ENCODE measurements around the gene TCAP.

Gene TCAP

DNA sequence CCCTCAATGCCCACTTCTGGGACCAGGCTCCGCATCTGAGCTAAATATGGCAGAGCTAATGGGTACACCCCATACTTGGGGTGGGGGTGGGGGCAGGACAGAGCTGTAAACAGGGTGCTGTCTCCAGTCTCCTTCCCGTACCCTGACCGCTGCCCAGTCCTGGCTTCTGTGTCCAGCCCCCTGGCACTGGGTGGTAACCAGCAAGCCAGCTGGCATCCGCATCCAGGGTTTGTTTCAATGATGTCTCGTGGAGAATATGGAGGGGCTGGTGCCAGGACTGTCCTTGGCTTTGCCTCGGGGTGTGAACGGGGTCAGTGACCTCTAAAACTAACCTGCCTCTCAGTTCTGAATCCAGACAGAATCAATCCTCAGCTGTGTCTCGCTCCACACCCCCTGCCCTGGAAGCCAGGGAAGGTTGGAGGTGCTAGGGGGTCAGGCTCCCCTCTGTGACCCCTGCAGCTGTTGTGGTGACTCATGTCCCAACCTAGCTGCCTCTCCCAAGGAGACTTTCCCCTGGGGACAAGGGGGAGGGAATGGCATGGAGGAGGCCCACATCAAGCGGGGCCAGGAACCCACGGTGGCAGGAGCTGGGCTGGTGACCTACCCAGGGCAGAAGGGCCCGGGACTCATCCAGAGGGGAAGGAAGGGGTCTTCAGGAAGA, 1.6 kb downstream of the TCAP start:
- no peak for DNase-seq (ENCODE audit: low read depth in 2 of 2)

GRCh38 chr17:39667262-39667944, 2.3 kb downstream of the TCAP start:
- no peak for DNase-seq (ENCODE audit: low read depth in 2 of 2)

GRCh38 chr17:39667945-39668924, 3.1 kb downstream of the TCAP start, which contains the start of gene PNMT:
Gene PNMT (plus strand): TSS chr17:39668453. CDS start chr17:39668476, 23 bp downstream.
- DNase-seq (ENCODE audit: low read depth in 2 of 2): peak; percentile 64 to 70

- no peak for DNase-seq (ENCODE audit: low read depth in 2 of 2)
These were observed 5.0 kb downstream of the TCAP start for GRCh38 chr17:39669897-39670735.

DNA sequence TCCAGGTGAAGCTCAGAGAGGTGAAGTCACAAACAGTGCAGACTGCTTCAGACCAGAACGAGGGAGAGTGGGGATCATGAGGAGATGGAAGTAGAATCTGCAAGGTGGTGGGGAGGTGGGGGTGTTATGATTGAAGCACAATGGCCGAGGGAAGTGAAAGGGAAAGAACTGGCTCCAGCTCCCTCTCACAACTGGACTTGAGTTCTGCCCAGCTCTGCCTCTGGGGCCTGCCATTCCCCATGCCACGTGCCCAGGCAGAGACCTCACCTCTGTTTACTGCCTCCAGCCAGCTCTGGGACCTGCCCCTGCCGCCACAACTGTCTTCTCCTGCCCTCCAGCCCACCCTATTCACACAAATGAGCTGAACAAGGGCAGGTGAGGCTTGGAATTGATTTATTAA, 5.6 kb downstream of the TCAP start:
- DNase-seq (ENCODE audit: low read depth in 2 of 2): no peak

- no peak for DNase-seq (ENCODE audit: low read depth in 2 of 2)
These were observed 6.7 kb downstream of the TCAP start for GRCh38 chr17:39671651-39672521.

GRCh38 chr17:39672522-39673334, 7.6 kb downstream of the TCAP start:
- DNase-seq (ENCODE audit: low read depth in 2 of 2): no peak

- no peak for DNase-seq (ENCODE audit: low read depth in 2 of 2)
These were observed 8.4 kb downstream of the TCAP start for GRCh38 chr17:39673335-39674081.

- DNase-seq (ENCODE audit: low read depth in 2 of 2): no peak
These were observed 9.0 kb downstream of the TCAP start for GRCh38 chr17:39674179-39674578.

GRCh38 chr17:39674702-39675389, 9.7 kb downstream of the TCAP start:
- DNase-seq (ENCODE audit: low read depth in 2 of 2): no peak

DNA sequence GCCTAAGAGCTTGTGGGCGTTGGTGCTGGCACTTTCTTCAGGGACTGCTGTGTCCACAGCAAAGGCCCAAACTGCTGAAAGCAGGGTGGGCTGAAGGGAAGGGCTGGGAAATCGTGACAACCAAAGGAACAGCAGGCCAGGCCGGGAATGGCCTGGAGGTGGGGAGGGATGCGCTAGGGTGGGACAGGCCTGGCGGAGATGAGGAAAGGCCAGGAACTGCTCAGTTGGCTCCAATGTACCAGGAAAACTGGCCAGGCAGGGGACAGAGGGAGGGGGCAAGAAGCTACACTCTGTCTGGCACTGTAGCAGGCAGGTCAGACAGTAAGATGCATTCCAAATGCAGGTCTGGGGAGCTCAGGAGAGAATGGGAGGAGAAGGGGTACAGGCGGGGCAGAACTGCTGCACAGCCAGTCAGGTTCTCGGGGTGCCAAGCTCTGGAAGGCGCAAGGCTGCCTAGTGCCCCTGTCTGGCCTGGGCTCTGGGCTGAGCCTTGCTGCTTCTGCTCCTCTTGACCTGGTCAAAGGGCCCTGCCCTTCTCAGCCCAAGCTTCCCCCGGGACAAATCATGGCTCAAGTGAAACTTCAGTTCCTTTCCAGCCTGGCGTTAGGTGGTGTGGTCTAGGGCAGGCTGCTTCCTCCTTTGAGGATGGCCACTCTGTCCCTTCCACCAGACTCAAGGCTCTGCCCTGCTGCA, 10.4 kb downstream of the TCAP start:
- DNase-seq (ENCODE audit: low read depth in 2 of 2): no peak

GRCh38 chr17:39676198-39676819, 11.2 kb downstream of the TCAP start:
- no peak for DNase-seq (ENCODE audit: low read depth in 2 of 2)

- DNase-seq (ENCODE audit: low read depth in 2 of 2): no peak
These were observed 11.9 kb downstream of the TCAP start for GRCh38 chr17:39677072-39677471.

DNA sequence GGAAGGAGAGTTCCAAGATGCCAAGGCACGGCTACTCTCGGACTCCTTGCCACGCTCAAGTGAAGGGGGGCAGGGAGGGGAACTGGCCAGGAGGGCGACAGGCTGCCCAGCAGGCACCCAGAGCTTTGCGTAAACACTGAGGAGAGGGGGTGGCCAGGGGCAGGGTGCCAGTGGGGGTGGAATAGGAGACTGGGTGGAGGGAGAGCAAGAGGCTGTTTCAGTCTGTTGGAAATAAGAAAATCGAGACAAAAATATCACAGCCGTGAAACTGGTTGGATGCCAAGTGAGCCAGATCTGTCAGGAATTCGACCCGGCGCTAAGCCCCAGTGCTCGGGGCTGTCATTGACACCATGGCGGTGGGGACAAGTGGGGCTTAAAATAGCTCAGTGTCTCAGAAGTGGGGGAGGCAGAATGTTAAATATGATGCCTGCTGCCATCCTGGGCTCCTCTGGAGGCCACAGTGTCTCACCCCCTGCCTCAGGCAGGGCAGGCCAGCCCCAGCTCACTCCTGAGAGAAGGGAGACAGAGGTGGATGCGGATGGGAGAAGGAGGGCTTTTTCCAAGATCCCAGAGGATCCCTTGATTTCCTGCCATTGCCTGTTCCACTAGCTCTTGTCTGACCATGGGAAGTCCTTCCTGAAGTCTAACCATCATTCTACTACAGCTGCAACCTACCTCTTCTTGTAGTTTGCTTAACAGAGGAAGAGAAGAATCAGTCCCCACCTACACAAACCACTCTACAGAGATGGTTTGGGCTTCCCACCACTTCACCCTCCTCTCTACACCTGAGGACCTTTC, 12.6 kb downstream of the TCAP start:
- no peak for DNase-seq (ENCODE audit: low read depth in 2 of 2)

DNA sequence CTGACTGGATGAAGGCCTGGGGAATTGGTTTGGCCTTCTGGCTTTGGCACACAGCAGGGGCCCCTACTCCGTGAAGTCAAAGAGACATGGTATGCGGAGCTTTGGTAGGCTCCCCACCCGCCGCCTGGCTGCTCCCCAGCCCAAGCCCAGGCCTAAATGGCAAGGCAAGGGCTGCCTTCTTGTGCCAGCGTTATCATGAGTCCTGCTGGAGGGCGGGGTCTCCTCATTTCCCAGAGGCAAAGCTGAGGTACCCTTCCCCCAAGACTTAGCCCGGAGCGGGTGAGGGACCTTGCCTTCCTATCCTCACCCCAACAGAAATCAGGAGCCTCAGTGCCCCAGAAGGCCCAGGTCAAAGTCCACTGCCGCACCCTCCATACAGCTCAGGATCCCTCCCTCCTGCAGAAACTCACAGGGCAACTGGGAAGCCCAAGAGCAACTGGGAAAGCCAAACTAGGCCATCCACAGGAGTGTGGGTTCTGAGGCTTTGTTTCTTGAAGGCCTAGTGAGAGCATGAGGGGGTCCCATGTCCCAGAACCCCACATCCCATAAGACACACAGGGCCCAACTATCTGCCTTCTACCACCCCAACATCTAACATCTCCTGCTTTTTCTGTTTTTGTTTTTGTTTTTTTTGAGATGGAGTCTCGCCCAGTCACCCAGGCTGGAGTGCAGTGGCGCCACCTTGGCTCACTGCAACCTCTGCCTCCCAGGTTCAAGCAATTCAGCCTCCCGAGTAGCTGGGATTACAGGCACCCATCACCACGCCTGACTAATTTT, 13.4 kb downstream of the TCAP start:
- DNase-seq (ENCODE audit: low read depth in 2 of 2): no peak
